GM13977 (cell line): ENCODE results near the gene GPA33.

ENCODE experiments used
- DNase-seq: peaks from one replicate; pipeline ENCODE4 v3.0.0; 2012; ENCODE audit warnings: low spot score
- in situ Hi-C: fragments of 300-500 bp; cut with MboI; formaldehyde crosslinking; loops from one replicate; pipeline ENCODE4 v1.12.0; 2022; ENCODE audit warnings: low sequenced_read_pairs, low pct_unique_long_range_greater_than_20kb, mixed read lengths, inconsistent platforms; ENCODE audit not compliant: unreplicated experiment
- TF ChIP-seq, protein P1 (sequence below): IDR thresholded peaks from 2 replicates; pipeline ENCODE4 v1.5.1; 2012; ENCODE audit warnings: mild to moderate bottlenecking, control low read depth; ENCODE audit not compliant: insufficient read depth; ENCODE audit errors: extremely low read depth, missing control alignments

GPA33 gene

DNA sequence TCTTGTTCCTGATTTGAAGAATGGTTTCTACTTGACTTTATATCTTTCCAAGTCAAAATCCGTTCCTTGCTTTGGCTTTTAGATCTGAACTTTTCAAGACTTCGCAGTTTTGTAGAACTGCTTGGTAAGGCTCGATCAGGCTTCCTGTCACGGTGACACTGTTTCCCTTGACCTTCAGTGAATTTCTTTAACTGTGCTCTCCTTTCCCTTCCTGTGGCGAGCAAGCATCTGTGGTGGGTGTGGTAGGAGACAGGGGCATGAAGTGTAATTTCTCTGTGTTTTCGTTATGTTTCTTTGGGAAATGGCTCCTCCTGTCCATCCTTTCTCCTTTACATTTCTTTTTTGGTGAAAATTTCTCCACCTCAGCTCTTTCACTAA, 14.1 kb upstream of the GPA33 start:
- TF ChIP-seq, protein P1, sequence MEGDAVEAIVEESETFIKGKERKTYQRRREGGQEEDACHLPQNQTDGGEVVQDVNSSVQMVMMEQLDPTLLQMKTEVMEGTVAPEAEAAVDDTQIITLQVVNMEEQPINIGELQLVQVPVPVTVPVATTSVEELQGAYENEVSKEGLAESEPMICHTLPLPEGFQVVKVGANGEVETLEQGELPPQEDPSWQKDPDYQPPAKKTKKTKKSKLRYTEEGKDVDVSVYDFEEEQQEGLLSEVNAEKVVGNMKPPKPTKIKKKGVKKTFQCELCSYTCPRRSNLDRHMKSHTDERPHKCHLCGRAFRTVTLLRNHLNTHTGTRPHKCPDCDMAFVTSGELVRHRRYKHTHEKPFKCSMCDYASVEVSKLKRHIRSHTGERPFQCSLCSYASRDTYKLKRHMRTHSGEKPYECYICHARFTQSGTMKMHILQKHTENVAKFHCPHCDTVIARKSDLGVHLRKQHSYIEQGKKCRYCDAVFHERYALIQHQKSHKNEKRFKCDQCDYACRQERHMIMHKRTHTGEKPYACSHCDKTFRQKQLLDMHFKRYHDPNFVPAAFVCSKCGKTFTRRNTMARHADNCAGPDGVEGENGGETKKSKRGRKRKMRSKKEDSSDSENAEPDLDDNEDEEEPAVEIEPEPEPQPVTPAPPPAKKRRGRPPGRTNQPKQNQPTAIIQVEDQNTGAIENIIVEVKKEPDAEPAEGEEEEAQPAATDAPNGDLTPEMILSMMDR: no peak
- DNase-seq: no peak
- in situ Hi-C loops: no loop called here

DNA sequence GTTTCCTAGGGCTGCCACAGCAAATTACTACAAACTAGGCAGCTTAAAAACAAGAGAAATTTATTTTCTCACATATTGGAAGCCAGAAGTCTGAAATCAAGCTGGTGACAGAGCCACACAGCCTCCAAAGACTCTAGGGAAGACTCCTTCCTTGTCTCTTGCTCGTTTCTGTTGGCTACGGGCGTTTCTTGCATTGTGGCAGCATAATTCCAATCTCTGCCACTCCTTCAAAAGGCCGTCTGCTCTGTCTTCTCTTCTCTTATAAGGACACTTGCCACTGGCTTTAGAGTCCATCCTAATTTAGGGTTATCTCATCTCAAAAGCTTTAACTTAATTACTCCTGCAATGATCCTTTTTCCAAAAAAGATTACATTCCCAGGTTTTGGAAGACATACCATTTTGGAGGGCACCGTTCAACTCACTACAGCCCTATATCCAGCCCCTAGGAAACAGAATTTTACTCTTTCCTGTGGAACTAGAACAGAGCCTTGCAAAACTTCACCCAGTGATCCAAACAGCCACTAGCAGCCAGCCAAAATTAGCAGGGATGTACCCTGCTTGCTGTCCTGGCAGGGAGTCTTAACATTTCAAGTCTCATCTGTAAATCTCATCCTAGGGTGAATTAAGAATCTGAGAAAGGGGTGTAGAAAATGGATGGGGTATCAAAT, 12.9 kb upstream of the GPA33 start:
- in situ Hi-C loops: no loop called here
- DNase-seq: no peak
- TF ChIP-seq, protein P1: no peak

DNA sequence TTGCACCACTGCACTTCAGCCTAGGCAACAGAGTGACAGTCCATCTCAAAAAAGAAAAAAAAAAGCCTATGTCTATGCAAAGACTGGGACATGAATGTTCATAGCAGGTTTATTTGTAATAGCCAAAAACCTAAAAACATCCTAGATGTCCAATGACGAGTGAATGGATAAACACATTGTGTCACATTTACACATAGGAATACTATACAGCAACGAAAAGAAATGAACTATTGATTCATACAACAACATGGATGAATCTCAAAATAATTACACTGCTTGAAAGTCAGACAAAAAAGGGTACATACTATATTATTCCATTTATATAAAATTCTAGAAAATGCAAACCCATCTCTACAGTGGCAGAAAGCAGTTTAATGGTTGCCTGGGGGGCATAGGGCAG, 11.6 kb upstream of the GPA33 start:
- DNase-seq: no peak
- in situ Hi-C loops: no loop called here
- TF ChIP-seq, protein P1: no peak

DNA sequence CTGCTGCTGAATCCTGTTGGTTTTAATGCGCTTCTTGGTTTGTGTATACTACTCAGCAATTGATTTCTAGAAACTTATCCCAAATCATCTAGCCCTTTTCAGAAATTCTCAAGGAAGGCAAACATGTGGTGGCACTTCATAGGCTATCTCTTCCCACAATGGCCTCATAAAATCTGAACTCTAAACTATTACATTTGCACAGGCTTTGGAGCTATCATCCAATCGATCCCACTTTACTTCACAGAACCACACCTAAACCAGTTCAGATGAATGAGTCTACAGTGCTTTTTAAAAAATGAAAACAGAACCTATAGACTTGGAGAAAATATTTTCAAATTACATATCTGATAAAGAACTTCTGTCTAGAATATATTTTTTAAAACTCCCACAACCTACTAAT, 10.6 kb upstream of the GPA33 start:
- no peak for DNase-seq
- TF ChIP-seq, protein P1: no peak
- in situ Hi-C loops: no loop called here

DNA sequence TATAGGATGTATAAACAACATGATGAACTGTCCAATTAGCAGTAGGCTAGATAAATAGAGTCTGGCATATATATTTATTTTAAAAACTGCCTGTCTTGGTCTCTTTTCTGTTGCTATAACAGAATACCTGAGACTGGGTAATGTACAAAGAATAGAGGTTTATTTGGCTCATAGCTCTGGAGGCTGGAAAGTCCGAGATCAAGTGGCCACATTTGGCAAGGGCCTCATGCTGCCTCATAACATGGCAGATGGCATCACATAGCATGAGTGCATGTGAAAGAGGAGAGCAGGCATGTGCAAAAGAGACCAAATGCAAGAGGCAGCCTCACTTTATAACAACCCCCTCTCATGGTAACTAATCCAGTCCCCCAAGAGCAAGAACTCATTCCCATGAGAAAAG, 9.7 kb upstream of the GPA33 start:
- in situ Hi-C loops: no loop called here
- no peak for DNase-seq
- TF ChIP-seq, protein P1: no peak

DNA sequence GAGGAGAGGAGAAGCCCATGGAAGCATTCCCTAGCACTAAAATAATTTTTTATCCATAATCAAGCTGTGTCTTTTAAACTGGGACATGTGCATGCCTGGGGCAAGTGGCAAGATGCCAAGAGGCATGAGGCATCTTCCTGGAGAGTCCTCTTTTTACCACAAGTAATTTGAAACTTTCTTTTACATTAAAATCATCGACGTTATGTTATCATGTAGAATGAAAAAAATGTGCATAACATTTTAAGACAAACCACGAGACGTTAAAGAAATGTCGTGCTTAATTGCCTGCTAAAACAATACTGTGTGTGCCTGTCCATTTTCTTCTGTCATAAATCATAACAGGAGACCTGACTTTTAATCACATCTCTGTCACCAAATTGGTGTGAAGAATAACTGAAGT, 5.2 kb upstream of the GPA33 start:
- in situ Hi-C loops: no loop called here
- no peak for DNase-seq
- TF ChIP-seq, protein P1: no peak
